GM21786 (cell line): Measurements from ENCODE around the gene TRIAP1.
"Not testable (repeated sequence)": the region's sequence is repeated elsewhere in the genome, so short reads cannot be mapped to it uniquely, and the experiment has no call there.

Source experiments
- ATAC-seq: cut with Tn5 transposase; IDR thresholded peaks from one replicate; pipeline ENCODE4 v1.9.1; 2021; ENCODE audit not compliant: unreplicated experiment

Gene TRIAP1

GRCh38 chr12:120445911-120446843 lies at the start of gene TRIAP1, which contains the start of gene GATC:
TRIAP1 (minus strand) TSS chr12:120446384; CDS start chr12:120446372, 12 bp downstream.
GATC (plus strand) TSS chr12:120446444; CDS start chr12:120446481, 37 bp downstream.
- ATAC-seq: peak; percentile 85

- ATAC-seq: no peak
These were observed 49.1 kb upstream of the TRIAP1 start for GRCh38 chr12:120495186-120495730.

DNA sequence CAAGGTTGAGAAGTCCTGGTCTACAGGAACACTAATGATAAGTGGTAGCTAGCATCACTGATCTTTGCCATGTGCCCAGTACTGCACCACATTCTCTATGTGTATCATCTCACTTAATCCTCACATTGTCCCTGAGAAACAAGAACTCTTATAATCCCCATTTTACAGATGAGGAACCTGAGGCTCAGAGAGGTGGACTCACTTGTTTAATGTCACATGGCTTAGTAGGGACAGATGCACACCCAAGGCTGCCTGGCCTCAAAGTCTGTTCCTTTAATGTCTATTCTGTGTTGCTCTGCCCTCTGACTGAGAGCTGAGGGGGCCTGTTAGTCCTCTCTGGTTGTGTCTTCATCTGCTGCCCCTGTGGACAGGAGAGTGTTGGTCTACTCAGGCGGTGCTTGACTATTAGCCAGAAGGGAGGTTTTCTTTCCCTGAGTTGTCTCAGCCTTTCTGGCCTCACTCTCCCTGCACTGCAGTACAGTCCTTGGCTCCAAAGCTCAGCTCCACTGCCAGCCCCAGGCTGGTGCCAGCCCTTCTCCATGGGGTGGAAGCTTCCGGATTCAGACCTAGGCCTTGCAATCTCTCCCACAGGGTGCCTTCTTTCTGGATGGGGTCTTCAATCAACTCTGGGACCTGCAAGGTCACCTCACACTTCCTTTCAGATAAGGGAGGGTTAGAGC lies 44.8 kb upstream of the TRIAP1 start:
- no peak for ATAC-seq

DNA sequence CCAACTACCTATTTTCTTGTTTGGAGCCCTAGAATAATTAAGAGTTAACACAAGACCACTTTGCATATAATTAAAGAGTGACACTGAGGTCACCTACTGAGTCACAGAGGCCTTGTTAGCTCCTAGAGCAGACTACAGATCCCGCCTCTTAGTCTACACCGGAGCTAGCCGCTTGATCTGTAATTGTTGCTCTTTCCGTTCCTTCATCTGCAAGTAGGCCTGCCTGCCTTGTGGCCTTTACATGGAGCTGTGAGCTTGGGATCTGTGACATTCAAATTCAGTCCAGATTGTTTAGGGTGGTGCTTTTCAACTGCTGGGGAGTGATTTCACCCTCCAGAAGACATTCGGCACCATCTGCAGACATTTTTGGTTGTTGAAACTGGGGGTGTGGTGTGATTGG lies 44.1 kb upstream of the TRIAP1 start:
- no peak for ATAC-seq

GRCh38 chr12:120489018-120489417 lies 42.8 kb upstream of the TRIAP1 start:
- ATAC-seq: no peak

GRCh38 chr12:120488057-120488640 lies 42.0 kb upstream of the TRIAP1 start:
- no peak for ATAC-seq

DNA sequence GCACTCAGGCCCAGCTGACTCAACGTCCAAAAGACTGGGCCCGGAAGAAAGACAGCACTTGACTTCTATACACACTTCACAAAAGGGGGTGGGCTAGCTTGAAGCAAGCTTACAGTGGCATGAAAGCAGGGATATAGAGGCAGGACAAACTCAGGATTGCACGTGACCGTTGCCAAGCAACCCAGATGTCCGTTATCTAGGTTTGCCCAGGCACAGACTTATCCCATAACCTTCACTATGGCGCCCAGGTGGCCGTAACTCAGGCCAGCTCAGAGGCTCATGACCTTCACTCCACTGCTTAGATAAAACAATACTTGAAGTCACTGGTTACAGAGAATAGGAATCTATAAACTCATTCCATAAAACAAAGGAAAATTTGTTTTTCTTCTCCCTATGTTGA lies 41.4 kb upstream of the TRIAP1 start:
- ATAC-seq: not testable (repeated sequence)

- no peak for ATAC-seq
These were observed 40.0 kb upstream of the TRIAP1 start for GRCh38 chr12:120485961-120486881.

DNA sequence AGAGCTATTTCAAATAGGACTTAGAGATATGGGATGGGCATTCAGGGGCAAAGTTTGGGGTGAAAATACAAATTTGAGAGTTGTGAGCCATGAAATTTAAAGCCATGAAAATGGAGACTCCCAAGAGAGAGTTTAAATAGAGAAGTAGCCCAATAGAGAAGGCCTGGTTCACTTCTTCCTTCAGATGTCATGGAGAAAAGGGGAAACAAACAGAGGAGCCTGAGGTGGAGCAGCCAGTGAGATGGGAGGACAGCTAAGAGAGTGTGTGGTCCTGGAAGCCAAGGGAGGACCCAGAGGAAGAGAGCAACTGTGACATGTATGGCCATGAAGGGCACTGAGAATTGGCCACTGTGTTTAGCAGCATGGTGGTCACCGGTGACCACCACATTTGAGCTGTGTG lies 37.4 kb upstream of the TRIAP1 start:
- no peak for ATAC-seq

DNA sequence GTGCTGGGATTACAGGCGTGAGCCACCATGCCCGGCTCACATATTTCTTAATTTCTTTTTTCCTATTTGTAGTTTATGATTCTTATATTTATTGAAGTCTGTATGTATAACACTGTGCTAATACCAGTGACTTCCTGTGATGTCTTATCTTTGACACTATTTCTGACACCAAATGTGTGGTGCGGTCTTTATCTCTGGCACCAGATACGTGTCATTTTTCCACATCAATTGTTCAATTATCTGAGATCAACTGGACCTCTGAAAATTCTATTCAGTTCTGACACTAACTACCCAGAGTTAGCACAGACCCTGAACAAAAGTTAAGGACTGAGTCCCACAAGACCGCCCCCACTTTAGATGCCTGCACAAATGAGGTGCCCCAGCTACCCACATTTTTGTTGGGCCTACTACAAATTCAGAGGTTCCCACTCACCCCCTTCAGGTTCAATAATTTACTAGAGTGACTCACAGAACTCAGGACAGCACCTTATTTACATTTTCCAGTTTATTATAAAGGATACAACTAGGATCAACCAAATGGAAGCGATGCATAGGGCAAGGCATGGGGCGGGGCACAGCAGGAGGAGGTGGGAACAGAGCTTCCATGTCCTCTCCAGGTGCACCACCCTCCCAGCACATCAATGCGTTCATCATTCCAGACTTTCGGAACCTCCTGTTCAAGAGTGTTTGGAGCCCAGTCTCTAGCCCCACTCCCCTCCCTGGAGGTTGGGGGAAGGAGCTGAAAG lies 35.0 kb upstream of the TRIAP1 start:
- no peak for ATAC-seq

- no peak for ATAC-seq
These were observed 34.0 kb upstream of the TRIAP1 start for GRCh38 chr12:120480211-120480610.

DNA sequence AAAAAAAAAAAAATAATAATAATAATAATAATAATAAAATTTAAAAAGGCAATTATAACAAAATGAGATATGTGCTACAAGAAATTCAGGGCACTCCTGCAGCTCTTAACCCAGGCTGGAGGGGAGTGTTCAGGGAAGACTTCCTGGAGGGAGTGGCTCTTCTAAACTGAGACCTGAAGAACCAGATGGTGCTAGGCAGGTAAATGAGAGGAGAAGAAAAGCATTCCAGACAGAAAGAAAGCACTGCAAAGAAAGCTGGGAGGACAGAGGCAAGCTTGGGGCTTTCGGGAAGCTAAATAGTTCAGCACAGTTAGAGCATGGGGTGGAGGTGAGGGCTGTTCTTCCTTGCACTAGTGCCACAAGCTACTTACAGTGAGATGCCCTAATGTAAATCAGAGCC lies 33.3 kb upstream of the TRIAP1 start:
- ATAC-seq: no peak

DNA sequence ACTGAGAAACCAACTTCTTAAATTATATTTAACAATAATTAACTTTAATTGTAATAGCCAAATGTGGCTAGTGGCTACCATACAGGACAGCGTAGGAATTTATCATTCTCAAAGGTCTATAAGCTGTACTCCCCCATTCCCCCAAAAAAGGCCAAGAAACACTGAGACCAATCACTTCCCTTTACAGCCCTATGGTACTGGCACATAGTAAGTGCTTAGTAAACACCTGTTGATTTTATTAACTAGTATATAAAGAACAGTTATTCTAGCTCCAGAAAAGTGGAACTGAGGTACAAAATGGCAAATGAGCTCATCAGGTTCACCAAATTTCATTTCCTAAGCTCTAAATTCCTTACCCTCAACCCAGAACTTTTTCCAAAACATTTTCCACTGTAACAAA lies 29.5 kb upstream of the TRIAP1 start:
- no peak for ATAC-seq

DNA sequence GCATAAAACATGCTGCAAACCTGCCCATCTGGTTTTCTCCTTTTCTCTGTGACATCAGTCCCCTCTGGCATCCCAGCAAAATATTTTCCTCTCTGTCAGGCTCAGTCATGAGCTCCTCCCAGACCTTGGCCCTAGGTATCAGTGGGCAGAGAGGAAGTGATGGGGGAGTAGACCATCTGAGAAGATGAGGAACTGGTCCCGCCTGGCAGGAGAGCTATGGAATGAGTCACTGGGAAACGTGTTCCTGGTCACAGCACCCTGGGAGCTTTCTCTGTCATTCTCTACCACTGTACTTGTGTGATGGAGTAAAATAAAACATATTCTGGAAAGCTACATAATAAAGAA lies 28.4 kb upstream of the TRIAP1 start:
- ATAC-seq: no peak

GRCh38 chr12:120473807-120474615 lies 27.8 kb upstream of the TRIAP1 start:
- no peak for ATAC-seq

DNA sequence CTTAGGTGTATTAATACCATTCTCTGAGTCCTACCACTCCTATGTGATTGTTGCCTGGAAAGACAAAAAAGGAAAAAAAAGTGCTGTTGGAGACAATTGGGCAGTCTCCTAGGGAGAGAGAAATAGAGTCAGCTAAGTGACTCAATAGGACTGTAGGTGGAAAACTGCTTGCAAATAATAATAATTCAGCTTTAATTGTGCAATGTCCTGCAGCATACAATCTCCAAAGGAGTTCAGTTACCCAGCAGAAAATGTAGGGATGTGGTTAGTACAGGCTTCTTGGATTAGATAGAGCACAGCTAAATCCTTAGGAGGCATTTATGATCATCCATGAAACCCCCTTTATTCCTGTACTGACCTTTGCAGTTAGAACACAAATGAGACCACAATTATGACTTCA lies 26.3 kb upstream of the TRIAP1 start:
- ATAC-seq: no peak

DNA sequence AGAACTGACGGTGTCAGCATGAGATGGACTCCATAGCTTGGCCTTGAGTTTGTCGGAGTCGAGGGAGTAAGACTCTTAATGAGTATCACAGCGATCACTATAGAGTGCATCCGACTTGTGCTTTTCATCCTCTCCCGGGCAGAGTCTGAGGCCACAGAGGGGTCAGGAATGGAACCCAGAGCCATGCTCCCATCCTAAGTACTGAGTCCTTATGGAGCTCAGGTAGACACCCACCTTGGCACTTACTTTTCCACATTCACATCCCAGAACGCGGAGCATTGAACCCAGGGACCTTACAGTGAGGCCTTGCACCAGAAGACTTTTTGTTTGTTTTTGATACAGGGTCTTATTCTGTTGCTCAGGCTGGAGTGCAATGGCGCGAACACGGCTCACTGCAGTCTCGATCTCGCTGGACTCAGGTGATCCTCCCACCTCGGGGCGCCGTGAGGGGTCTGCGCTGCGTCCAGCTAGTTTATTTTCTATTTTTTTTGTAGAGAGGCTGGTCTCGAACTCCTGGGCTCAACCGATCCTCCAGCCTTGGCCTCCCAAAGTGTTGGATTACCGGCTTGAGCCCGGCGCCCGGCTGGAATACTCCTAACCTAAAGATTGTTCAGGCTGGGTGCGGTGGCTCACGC lies 24.1 kb upstream of the TRIAP1 start:
- ATAC-seq: peak; percentile 23

GRCh38 chr12:120469450-120470149 lies 23.4 kb upstream of the TRIAP1 start, which contains the start of gene SRSF9:
SRSF9 (minus strand) TSS chr12:120469748; CDS start chr12:120469609, 139 bp downstream.
- peak; percentile 88 for ATAC-seq
